ENCODE results near the gene OTUD3. TPM values are rescaled to one million over a fixed set of nuclear protein-coding genes. Genes with fewer than 3 reads are reported as not detected.

Gene OTUD3
- total RNA-seq, 4 donors from 2014 or later = 5.1 to 14.9 (median 6.3) TPM

DNA sequence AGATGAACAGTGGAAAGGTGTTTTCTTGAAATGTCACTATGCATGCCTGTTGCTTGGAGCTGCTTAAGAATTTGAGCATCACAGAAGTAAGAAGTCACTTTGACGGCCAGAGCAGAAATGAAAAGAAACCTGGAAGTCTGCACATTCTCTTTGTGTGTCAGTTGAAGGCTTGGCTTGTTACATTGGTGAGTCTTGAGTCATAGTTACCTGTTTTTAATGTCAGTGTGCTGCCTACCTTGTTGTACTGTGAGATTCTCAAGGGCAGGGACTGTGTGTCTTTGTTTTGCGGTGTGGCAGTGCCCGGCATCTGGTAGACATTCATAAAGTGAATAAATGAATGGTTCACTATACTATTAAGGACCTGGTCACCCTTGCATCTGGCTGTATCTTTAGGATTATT is 9.9 kb downstream of the OTUD3 start:
- TF ChIP-seq POLR2A (IDR thresholded peaks at IDR 0.05; ENCODE audit: low read depth) = no peak
- TF ChIP-seq POLR2AphosphoS5 (IDR thresholded peaks at IDR 0.05) = no peak
- no peak for TF ChIP-seq EP300 (IDR thresholded peaks at IDR 0.05)
- TF ChIP-seq, protein P1, sequence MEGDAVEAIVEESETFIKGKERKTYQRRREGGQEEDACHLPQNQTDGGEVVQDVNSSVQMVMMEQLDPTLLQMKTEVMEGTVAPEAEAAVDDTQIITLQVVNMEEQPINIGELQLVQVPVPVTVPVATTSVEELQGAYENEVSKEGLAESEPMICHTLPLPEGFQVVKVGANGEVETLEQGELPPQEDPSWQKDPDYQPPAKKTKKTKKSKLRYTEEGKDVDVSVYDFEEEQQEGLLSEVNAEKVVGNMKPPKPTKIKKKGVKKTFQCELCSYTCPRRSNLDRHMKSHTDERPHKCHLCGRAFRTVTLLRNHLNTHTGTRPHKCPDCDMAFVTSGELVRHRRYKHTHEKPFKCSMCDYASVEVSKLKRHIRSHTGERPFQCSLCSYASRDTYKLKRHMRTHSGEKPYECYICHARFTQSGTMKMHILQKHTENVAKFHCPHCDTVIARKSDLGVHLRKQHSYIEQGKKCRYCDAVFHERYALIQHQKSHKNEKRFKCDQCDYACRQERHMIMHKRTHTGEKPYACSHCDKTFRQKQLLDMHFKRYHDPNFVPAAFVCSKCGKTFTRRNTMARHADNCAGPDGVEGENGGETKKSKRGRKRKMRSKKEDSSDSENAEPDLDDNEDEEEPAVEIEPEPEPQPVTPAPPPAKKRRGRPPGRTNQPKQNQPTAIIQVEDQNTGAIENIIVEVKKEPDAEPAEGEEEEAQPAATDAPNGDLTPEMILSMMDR (IDR thresholded peaks at IDR 0.05) = no peak
- 94% methylated on average over 3 of the region's 3 CpGs for WGBS
- Histone ChIP-seq H3K27ac (replicated peaks in 1 of 4) (no peak overlapping the region), H3K4me1 (peaks cover 0 to 28% (median 11%) of the 10 kb centered on the region in 4 donors), H3K9me3 (no peaks in the 10 kb centered on the region), H3K27me3 (no peaks in the 10 kb centered on the region), H3K36me3 (peaks cover 5 to 69% (median 55%) of the 10 kb centered on the region in 4 donors), H3K4me3 (no peak overlapping the region)
- intact Hi-C loops (cut with DNase I) = no loop called here
- no peak for DNase-seq (ENCODE audit: extremely low spot score)

DNA sequence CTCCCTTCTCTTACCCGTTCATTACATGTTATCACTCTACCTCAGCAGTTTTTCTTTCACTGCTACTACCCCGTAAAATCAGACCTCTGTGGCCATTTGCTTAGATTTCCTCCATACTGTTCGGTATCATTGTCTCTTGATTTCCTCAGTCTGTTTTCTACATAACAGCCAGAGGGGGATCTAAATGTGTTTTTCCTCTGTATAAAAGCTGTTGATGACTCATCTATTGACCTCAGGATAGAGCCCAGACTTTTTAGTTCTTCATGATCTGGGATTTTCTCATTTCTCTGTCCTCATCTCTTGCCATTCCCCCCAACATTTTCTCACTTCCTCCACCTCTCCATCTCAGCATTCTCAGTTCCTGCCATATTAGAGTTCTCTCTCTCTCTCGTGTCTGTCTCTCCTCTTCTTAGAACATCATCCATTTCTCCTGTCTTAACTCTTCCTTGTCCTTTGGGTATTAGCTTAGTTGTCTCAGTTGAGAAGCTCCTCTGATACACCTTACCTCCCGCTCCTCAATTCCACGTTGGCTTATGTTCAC is 10.5 kb downstream of the OTUD3 start:
- Histone ChIP-seq H3K4me1 (peaks cover 0 to 28% (median 11%) of the 10 kb centered on the region in 4 donors), H3K9me3 (no peaks in the 10 kb centered on the region), H3K27ac (replicated peaks in 1 of 4) (no peak overlapping the region), H3K4me3 (no peak overlapping the region), H3K36me3 (peaks cover 5 to 74% (median 59%) of the 10 kb centered on the region in 4 donors), H3K27me3 (no peaks in the 10 kb centered on the region)
- DNase-seq (ENCODE audit: extremely low spot score) = no peak
- 87% methylated on average over 6 of the region's 6 CpGs for WGBS
- TF ChIP-seq POLR2AphosphoS5 (IDR thresholded peaks at IDR 0.05) (no peak), EP300 (IDR thresholded peaks at IDR 0.05) (no peak)
- TF ChIP-seq, protein P1 (IDR thresholded peaks at IDR 0.05) = no peak
- intact Hi-C loops (cut with DNase I) = no loop called here

DNA sequence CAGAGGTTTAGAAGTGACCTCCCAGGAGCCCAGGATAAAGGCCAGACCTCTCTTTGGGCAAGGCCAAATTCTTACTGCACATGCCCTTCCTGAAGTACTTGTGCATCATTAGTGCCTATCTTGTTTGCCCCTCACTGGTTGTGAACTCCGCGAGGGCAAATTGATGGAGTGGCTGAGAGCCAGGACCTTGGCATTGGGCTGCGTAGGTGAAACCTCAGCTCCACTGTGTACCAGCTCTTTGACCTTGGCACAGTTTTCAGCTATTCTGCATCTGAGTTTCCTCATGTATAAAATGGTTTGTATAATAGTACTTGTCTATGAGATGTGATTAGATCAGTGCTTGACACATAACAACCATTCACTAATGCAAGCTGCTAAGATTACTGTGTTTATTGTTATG is 11.5 kb downstream of the OTUD3 start:
- no peak overlapping the region for H3K4me3 ChIP-seq
- no peak for DNase-seq (ENCODE audit: extremely low spot score)
- peaks cover 7 to 84% (median 69%) of the 10 kb centered on the region in 4 donors for H3K36me3 ChIP-seq
- H3K4me1 ChIP-seq = peaks cover 0 to 20% (median 11%) of the 10 kb centered on the region in 4 donors
- no peak overlapping the region for H3K27ac ChIP-seq (replicated peaks in 1 of 4)
- 89% methylated on average over 3 of the region's 3 CpGs for WGBS
- H3K9me3 ChIP-seq = no peaks in the 10 kb centered on the region
- intact Hi-C loops (cut with DNase I) = no loop called here
- H3K27me3 ChIP-seq = no peaks in the 10 kb centered on the region
- TF ChIP-seq EP300 (IDR thresholded peaks at IDR 0.05) (no peak), POLR2A (IDR thresholded peaks at IDR 0.05; ENCODE audit: low read depth) (no peak), POLR2AphosphoS5 (IDR thresholded peaks at IDR 0.05) (no peak)
- TF ChIP-seq, protein P1 (IDR thresholded peaks at IDR 0.05) = no peak

DNA sequence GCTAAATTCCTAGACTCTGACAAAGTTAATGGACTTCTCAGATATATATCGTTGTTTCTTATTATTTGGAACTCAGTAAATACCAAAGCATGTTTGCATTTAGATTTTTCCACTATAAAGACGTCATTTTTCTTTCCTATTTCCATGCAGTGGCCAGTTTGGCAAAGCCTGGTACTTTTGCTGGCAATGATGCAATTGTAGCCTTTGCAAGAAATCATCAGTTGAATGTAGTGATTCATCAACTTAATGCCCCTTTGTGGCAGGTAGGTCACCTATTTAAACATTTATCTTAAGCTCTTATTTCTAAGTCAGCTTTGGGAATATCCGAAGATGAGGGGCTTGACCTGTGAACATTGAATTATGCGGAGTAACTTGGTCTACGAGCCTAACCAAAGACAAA is 12.0 kb downstream of the OTUD3 start:
- no peak for TF ChIP-seq EP300 (IDR thresholded peaks at IDR 0.05)
- no peak for TF ChIP-seq POLR2A (IDR thresholded peaks at IDR 0.05; ENCODE audit: low read depth)
- TF ChIP-seq, protein P1 (IDR thresholded peaks at IDR 0.05) = no peak
- TF ChIP-seq POLR2AphosphoS5 (IDR thresholded peaks at IDR 0.05) = no peak
- intact Hi-C loops (cut with DNase I) = no loop called here
- DNase-seq (ENCODE audit: extremely low spot score) = no peak
- H3K4me1 ChIP-seq = peaks cover 0 to 20% (median 11%) of the 10 kb centered on the region in 4 donors
- no peaks in the 10 kb centered on the region for H3K27me3 ChIP-seq
- H3K4me3 ChIP-seq = no peak overlapping the region
- H3K9me3 ChIP-seq = no peaks in the 10 kb centered on the region
- peaks cover 13 to 90% (median 74%) of the 10 kb centered on the region in 4 donors for H3K36me3 ChIP-seq
- WGBS = 74% methylated on average over 5 of the region's 5 CpGs
- H3K27ac ChIP-seq (replicated peaks in 1 of 4) = no peak overlapping the region

- Histone ChIP-seq H3K4me3 (no peak overlapping the region), H3K27ac (replicated peaks in 1 of 4) (no peak overlapping the region), H3K9me3 (no peaks in the 10 kb centered on the region), H3K4me1 (no peaks in the 10 kb centered on the region), H3K36me3 (peaks cover 19 to 92% (median 79%) of the 10 kb centered on the region in 4 donors), H3K27me3 (no peaks in the 10 kb centered on the region)
- TF ChIP-seq, protein P1 (IDR thresholded peaks at IDR 0.05) = no peak
- no peak for TF ChIP-seq POLR2A (IDR thresholded peaks at IDR 0.05; ENCODE audit: low read depth)
- no peak for TF ChIP-seq POLR2AphosphoS5 (IDR thresholded peaks at IDR 0.05)
- no peak for TF ChIP-seq EP300 (IDR thresholded peaks at IDR 0.05)
- no peak for DNase-seq (ENCODE audit: extremely low spot score)
- intact Hi-C loops (cut with DNase I) = no loop called here
- 83% methylated on average over 1 of the region's 1 CpG for WGBS
These were observed 19.5 kb downstream of the OTUD3 start for GRCh38 chr1:19901653-19902052.
